Measurements from ENCODE around the gene EDIL3.

- TF ChIP-seq TAF1 (IDR thresholded peaks at IDR 0.05; ENCODE audit: borderline replicate concordance, low read depth, low read length): no peak
- TF ChIP-seq POLR2A (IDR thresholded peaks at IDR 0.05; ENCODE audit: low read depth, low read length): no peak
These were observed 427.5 kb downstream of the EDIL3 start for GRCh38 chr5:83957188-83957587.
